HT-29 (cell line): Measurements from ENCODE around the gene POLR2B. TPM values are rescaled to one million over a fixed set of nuclear protein-coding genes. Genes with fewer than 3 reads are reported as not detected.

Source experiments
- small RNA-seq: library from RNA; depleted of rRNA; stranded (forward); fragments of <200 nt; gene quantifications from one replicate; pipeline ENCODE3, GENCODE V24; 2014
- total RNA-seq: library from RNA; depleted of rRNA; stranded (reverse); fragments of >200 nt; shearing (Covaris generic); gene quantifications from 2 replicates; pipeline ENCODE4 v1.2.3, GENCODE V29; 2014; rRNA removed

The POLR2B gene
- total RNA-seq, 1 experiment from 2014 or later, result 62.6 TPM

Small RNA genes lying within 50 kb of the gene (small RNA-seq; reads per million reads assigned to genes)
- gene RNU6-998P, result not detected

Other genes with a start within 250 kb of the POLR2B start
- gene SPINK2, start 157.2 kb upstream of the POLR2B start, total RNA-seq, result not detected in 2 replicates
- gene REST, start 71.0 kb upstream of the POLR2B start, total RNA-seq, result 22.0 and 22.4 TPM in 2 replicates
- gene NOA1, start 1.3 kb upstream of the POLR2B start, total RNA-seq, result 43.4 and 58.0 TPM in 2 replicates
- not detected in 2 replicates for gene IGFBP7, start 131.5 kb downstream of the POLR2B start, total RNA-seq